Natural killer cell (primary cell): ENCODE results near the gene STK4. TPM values are rescaled to one million over a fixed set of nuclear protein-coding genes. Genes with fewer than 3 reads are reported as not detected.
A peak's percentile ranks its signal among the peaks of the same experiment; 100 is the strongest.

Source experiments
- ATAC-seq, 3 donors: fragments of 150-1000 bp in 2 of 3; fragments of 200-7000 bp in 1 of 3; cut with Tn5 transposase; 1 replicate in 1 of 3; 2 replicates in 2 of 3; pipeline ENCODE4 v1.10.0; 2021; ENCODE audit warnings: mild to moderate bottlenecking in 2 of 3, moderate library complexity in 2 of 3
- DNase-seq, 2 donors: peaks; one replicate each; pipeline versions ENCODE4 v3.0.0 to v3.0.0-alpha.2; 2013 to 2021; ENCODE audit warnings: mixed read lengths in 1 of 2
- H3K27ac ChIP-seq: one replicate; pipeline ENCODE4 v1.5.1; 2013; ENCODE audit warnings: mild to moderate bottlenecking, low read length
- H3K27me3 ChIP-seq: one replicate; pipeline ENCODE4 v1.6.1; 2013; ENCODE audit warnings: low read length; ENCODE audit not compliant: control insufficient read depth, insufficient read depth
- H3K36me3 ChIP-seq: one replicate; pipeline ENCODE4 v1.6.1; 2013; ENCODE audit warnings: low read length; ENCODE audit not compliant: control insufficient read depth, insufficient read depth
- H3K4me1 ChIP-seq: one replicate; pipeline ENCODE4 v1.6.1; 2013; ENCODE audit warnings: low read length; ENCODE audit not compliant: control insufficient read depth, insufficient read depth
- H3K4me3 ChIP-seq: one replicate; pipeline ENCODE4 v1.5.1; 2013; ENCODE audit warnings: low read length
- H3K9me3 ChIP-seq: one replicate; pipeline ENCODE4 v1.6.1; 2013; ENCODE audit warnings: low read length; ENCODE audit not compliant: control insufficient read depth, insufficient read depth
- H3K27ac Mint-ChIP-seq, 2 donors: one replicate each; pipeline ENCODE4 v1.8.0; 2022; ENCODE audit warnings: mild to moderate bottlenecking in 2 of 2, mixed read lengths in 2 of 2, moderate library complexity in 1 of 2
- H3K27me3 Mint-ChIP-seq, 2 donors: one replicate each; pipeline ENCODE4 v1.8.0; 2022; ENCODE audit warnings: low read depth in 2 of 2, mixed read lengths in 2 of 2
- H3K36me3 Mint-ChIP-seq: one replicate; pipeline ENCODE4 v1.8.0; 2022; ENCODE audit warnings: mixed read lengths
- H3K4me1 Mint-ChIP-seq, 2 donors: one replicate each; pipeline ENCODE4 v1.8.0; 2022; ENCODE audit warnings: mixed read lengths in 2 of 2
- H3K4me3 Mint-ChIP-seq: one replicate; pipeline ENCODE4 v1.8.0; 2022; ENCODE audit warnings: mild to moderate bottlenecking, moderate library complexity, mixed read lengths
- H3K9me3 Mint-ChIP-seq, 2 donors: one replicate each; pipeline ENCODE4 v1.8.0; 2022; ENCODE audit warnings: mixed read lengths in 2 of 2
- CTCF ChIP-seq: fragments of 200-600 bp; IDR thresholded peaks from one replicate; pipeline ENCODE4 v1.8.0; 2022; ENCODE audit warnings: antibody characterized with exemption
- WGBS: methylation state at CpG from one replicate; pipeline ENCODE4 v1.1.7; 2013; ENCODE audit warnings: missing lambda C conversion rate; ENCODE audit not compliant: insufficient coverage; 5-methylcytosine and 5-hydroxymethylcytosine counted together
- intact Hi-C: fragments of 100-400 bp; cut with micrococcal nuclease; formaldehyde crosslinking; loops from one replicate; pipeline ENCODE4 v1.14.2; 2022
- total RNA-seq, 4 donors: library from RNA; stranded (reverse); fragments of 120-200 nt in 1 of 4; gene quantifications; one replicate each; pipeline versions ENCODE4 v1.2.3 to v1.2.4, GENCODE V29; 2013 to 2022

Gene STK4
- total RNA-seq, 3 donors from 2014 or later (not counting 1 experiment from before 2014, with no cell fraction given), result 351 to 394 (median 366) TPM

GRCh38 chr20:45034436-45034835 is 68.1 kb downstream of the STK4 start:
- H3K27me3 ChIP-seq, result no peaks in the 10 kb centered on the region
- Mint-ChIP-seq H3K27me3 (no peaks in the 10 kb centered on the region), H3K4me3 (no peak overlapping the region), H3K27ac (peak overlapping the region in 1 of 2 donors; percentile 66), H3K36me3 (peaks cover 12% of the 10 kb centered on the region), H3K9me3 (no peaks in the 10 kb centered on the region), H3K4me1 (peaks cover 58 to 60% of the 10 kb centered on the region in 2 donors)
- DNase-seq, result peak in 1 of 2 donors; percentile 33
- H3K36me3 ChIP-seq, result peaks cover 23% of the 10 kb centered on the region
- TF ChIP-seq CTCF, result no peak
- intact Hi-C loops, result no loop called here
- H3K4me3 ChIP-seq, result no peak overlapping the region
- no peak overlapping the region for H3K27ac ChIP-seq
- no peaks in the 10 kb centered on the region for H3K9me3 ChIP-seq
- ATAC-seq, result no peak
- no CpG with 5 or more reads among the region's 1 CpG for WGBS
- H3K4me1 ChIP-seq, result peaks cover 11% of the 10 kb centered on the region

- H3K27ac Mint-ChIP-seq, result peak overlapping the region; percentile 73
- Histone ChIP-seq H3K36me3 (peaks cover 21% of the 10 kb centered on the region), H3K4me1 (peaks cover 11% of the 10 kb centered on the region), H3K27me3 (no peaks in the 10 kb centered on the region), H3K27ac (no peak overlapping the region), H3K4me3 (no peak overlapping the region), H3K9me3 (no peaks in the 10 kb centered on the region)
- 88% methylated on average over 7 of the region's 10 CpGs for WGBS
- no peaks in the 10 kb centered on the region for H3K27me3 Mint-ChIP-seq
- DNase-seq (no peak), ATAC-seq (peak in 1 of 3 donors; percentile 26)
- H3K9me3 Mint-ChIP-seq, result no peaks in the 10 kb centered on the region
- no peak overlapping the region for H3K4me3 Mint-ChIP-seq
- peaks cover 71 to 73% of the 10 kb centered on the region in 2 donors for H3K4me1 Mint-ChIP-seq
- intact Hi-C loops, result no loop called here
- no peak for TF ChIP-seq CTCF
- H3K36me3 Mint-ChIP-seq, result peaks cover 8% of the 10 kb centered on the region
These were observed 69.9 kb downstream of the STK4 start for GRCh38 chr20:45036044-45036755.

- no peaks in the 10 kb centered on the region for H3K27me3 Mint-ChIP-seq
- intact Hi-C loops, result no loop called here
- H3K4me1 Mint-ChIP-seq, result peaks cover 75 to 76% of the 10 kb centered on the region in 2 donors
- no peak for TF ChIP-seq CTCF
- peaks cover 24% of the 10 kb centered on the region for H3K36me3 ChIP-seq
- 100% methylated on average over 1 of the region's 1 CpG for WGBS
- DNase-seq (no peak), ATAC-seq (no peak)
- H3K36me3 Mint-ChIP-seq, result peaks cover 4% of the 10 kb centered on the region
- no peaks in the 10 kb centered on the region for H3K9me3 ChIP-seq
- H3K4me1 ChIP-seq, result peaks cover 11% of the 10 kb centered on the region
- peak overlapping the region; percentile 64 to 73 for H3K27ac Mint-ChIP-seq
- H3K4me3 ChIP-seq, result no peak overlapping the region
- H3K9me3 Mint-ChIP-seq, result no peaks in the 10 kb centered on the region
- no peaks in the 10 kb centered on the region for H3K27me3 ChIP-seq
- H3K4me3 Mint-ChIP-seq, result no peak overlapping the region
- no peak overlapping the region for H3K27ac ChIP-seq
These were observed 70.7 kb downstream of the STK4 start for GRCh38 chr20:45037050-45037449.

GRCh38 chr20:45037635-45038034 is 71.3 kb downstream of the STK4 start:
- Mint-ChIP-seq H3K27ac (peak overlapping the region; percentile 64 to 82), H3K4me1 (peaks cover 76 to 77% of the 10 kb centered on the region in 2 donors), H3K27me3 (no peaks in the 10 kb centered on the region), H3K4me3 (no peak overlapping the region), H3K36me3 (peaks cover 4% of the 10 kb centered on the region), H3K9me3 (no peaks in the 10 kb centered on the region)
- Histone ChIP-seq H3K4me3 (no peak overlapping the region), H3K9me3 (no peaks in the 10 kb centered on the region), H3K4me1 (peaks cover 8% of the 10 kb centered on the region), H3K27me3 (no peaks in the 10 kb centered on the region), H3K36me3 (peaks cover 24% of the 10 kb centered on the region), H3K27ac (no peak overlapping the region)
- DNase-seq (no peak), ATAC-seq (no peak)
- intact Hi-C loops, result no loop called here
- no CpG with 5 or more reads among the region's 2 CpGs for WGBS
- TF ChIP-seq CTCF, result no peak
